LHCN-M2 (cell line): ENCODE results near the gene CLPX. TPM values are rescaled to one million over a fixed set of nuclear protein-coding genes. Genes with fewer than 3 reads are reported as not detected.
"Not testable (repeated sequence)": the region's sequence is repeated elsewhere in the genome, so short reads cannot be mapped to it uniquely, and the experiment has no call there.

Experiments
- DNase-seq: peaks from one replicate; pipeline ENCODE4 v3.0.0-alpha.2; 2012; ENCODE audit warnings: low read depth
- total RNA-seq: library from RNA; depleted of rRNA; stranded (reverse); fragments of >200 nt; gene quantifications from 2 replicates; pipeline ENCODE4 v1.2.3, GENCODE V29; 2014

CLPX gene
- total RNA-seq, 1 experiment from 2014 or later: 30.7 TPM

DNA sequence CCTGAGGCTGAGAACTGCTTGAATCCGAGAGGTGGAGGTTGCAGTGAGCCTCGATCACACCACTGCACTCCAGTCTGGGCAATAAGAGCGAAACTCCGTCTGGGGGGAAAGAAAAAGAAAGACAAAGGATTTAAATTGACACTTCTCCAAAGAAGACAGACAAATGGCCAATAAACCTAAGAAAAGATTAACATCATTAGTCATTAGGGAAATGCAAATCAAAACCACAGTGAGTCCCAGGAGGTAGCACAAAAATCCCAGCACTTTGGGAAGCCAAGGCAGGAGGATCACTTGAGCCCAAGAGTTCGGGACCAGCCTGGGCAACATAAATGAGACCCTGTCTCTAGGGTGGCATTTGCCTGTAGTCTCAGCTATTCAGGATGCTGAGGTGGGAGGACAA, 12.6 kb downstream of the CLPX start:
- DNase-seq: no peak

- no peak for DNase-seq
These were observed 13.7 kb downstream of the CLPX start for GRCh38 chr15:65171428-65171827.

DNA sequence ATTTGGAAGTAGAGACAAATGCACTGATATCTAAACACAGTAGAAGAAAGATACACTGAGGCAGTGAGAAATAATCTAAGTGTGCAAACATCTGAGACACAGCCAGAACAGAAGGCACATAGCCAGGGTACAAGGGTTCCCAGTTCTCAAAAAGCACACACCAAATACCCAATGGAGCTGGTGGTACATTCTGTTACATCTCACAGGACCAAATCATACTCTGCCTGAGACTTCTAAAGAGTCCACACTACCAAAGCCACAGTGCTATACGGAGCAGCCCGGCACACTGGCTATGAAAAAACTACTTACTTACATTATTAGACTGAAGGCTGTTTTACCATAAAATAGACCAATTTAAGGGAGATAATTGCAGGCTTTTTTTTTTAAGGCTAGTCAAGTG, 19.3 kb downstream of the CLPX start:
- DNase-seq: no peak

- no peak for DNase-seq
These were observed 21.0 kb downstream of the CLPX start for GRCh38 chr15:65164139-65164538.

GRCh38 chr15:65163041-65163440, 22.1 kb downstream of the CLPX start:
- no peak for DNase-seq

- DNase-seq: no peak
These were observed 28.4 kb downstream of the CLPX start for GRCh38 chr15:65156692-65157091.

- DNase-seq: no peak
These were observed 30.4 kb downstream of the CLPX start for GRCh38 chr15:65154720-65155119.

GRCh38 chr15:65147902-65148301, 37.2 kb downstream of the CLPX start:
- DNase-seq: no peak

GRCh38 chr15:65146438-65146837, 38.7 kb downstream of the CLPX start:
- DNase-seq: peak; percentile 30

GRCh38 chr15:65138631-65139030, 46.5 kb downstream of the CLPX start:
- DNase-seq: not testable (repeated sequence)

DNA sequence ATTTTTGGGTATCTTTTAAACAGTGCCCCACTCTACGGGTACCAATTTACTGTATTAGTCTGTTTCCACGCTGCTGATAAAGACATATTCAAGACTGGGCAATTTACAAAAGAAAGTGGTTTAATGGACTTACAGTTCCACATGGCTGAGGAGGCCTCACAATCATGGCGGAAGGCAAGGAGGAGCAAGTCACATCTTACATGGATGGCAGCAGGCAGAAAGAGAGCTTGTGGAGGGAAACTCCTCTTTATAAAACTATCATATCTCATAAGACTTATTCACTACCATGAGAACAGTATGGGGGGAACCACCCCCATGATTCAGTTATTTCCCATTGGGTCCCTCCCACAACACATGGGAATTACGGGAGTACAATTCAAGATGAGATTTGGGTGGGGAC, 47.2 kb downstream of the CLPX start:
- not testable (repeated sequence) for DNase-seq

GRCh38 chr15:65137089-65137488, 48.1 kb downstream of the CLPX start:
- DNase-seq: not testable (repeated sequence)

DNA sequence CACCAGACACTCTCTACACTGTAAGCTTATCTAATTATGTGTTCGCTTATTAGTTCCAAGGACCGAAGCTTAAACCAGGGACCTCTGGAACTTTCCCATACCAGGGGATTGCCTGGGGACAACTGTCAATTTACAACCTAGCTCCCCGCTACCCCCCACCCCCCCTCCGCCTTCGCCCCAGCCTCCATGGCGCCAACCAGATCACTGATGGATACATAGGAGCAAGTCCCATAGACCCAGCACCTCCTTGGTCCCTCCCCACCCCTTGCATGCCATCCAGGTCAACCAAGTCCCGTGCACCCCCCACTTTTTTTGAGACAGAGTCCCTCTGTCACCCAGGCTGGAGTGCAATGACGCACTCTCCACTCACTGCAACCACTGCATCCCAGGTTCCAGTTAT, 50.6 kb downstream of the CLPX start:
- no peak for DNase-seq

DNA sequence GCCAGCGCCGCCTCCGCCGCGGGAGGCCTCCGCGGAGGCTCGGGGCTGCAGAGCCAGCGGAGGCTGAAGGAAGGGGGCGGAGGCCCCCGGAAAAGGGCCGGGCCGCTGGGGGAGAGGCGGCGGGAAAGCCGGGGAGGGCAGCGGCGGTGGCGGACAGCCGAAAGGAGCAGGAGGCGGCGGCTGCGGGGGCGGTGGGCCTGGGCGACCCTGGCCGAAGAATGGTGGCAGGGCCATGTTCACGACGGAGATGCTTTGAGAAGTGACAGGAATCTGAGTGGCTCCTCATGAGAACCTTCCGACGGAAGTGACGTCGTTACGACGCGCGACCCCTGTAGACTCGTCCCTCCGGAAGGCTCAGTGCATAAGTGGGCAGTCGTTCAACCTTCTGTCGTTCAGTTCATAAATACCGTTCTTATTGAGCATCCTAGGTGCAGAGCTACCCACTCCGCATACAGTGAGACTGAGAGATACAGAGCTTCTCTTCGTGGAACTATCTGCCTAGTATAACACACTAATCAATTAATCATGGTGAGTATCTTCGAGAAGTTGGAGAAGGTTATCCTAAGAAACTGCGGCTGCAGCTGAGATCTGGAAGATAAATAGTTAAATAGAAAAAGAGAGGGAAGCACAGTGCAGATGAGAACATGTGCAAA, 51.5 kb downstream of the CLPX start, which contains the start of gene PDCD7:
Gene PDCD7 (minus strand): TSS at position 261 of the 653 bp plus-strand sequence. CDS start 27 bp downstream, at position 234.
- peak; percentile 89 for DNase-seq

- DNase-seq: peak; percentile 50
These were observed 52.1 kb downstream of the CLPX start for GRCh38 chr15:65132878-65133547.

DNA sequence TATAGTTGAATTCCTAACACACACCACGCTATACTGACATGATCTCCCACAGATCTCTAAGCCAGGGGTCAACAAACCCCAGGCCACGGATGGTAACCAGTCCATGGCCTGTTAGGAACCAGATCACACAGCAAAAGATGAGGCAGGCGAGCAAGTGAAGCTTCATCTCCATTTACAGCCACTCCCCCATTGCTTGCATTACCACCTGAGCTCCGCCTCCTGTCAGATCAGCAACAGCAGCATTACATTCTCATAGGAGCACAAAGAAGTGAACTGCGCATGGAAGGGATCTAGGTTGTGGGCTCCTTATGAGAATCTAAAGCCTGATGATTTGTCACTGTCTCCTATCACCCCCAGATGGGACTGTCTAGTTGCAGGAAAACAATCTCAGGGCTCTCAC, 54.2 kb downstream of the CLPX start:
- no peak for DNase-seq

DNA sequence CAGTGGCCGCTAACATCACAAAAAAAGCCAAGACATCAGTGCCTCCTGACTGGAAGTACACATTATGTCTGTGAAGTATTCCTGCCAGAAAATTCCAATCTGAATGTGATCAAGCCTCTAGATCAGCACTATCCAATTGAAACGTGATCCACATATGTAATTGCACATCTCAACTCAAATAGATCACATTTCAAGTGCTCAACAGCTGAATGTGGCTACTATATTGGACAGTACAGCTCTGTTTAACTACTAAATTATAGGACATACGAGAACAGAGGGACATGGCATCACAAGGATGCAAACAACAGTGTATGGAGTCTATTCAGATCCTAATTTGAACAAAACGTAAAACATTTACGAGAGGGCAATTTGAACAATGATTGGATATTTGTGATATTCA, 69.6 kb downstream of the CLPX start:
- DNase-seq: peak; percentile 31

DNA sequence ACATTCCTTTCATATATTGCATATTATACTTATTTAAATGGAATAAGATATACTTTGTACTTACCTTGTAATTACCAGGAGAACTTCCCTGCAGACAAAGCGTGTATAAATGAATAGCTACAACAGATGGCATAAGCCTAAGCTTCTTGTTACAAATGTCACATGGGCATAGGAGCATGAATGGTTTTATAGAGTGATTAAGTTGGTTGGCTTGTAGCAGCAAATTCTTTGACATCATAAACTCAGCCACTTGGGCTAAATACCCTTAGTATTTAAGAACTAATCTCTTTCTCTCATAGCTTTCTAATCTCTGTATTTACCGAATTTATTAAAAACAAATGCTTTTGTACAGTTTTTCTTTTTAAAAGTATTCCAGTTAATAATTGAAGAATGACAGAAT, 70.1 kb downstream of the CLPX start, which contains the start of gene UBAP1L:
Gene UBAP1L (minus strand): TSS at position 115 of the 400 bp plus-strand sequence. CDS start 8,985 bp downstream, outside the sequence.
- DNase-seq: peak; percentile 14

DNA sequence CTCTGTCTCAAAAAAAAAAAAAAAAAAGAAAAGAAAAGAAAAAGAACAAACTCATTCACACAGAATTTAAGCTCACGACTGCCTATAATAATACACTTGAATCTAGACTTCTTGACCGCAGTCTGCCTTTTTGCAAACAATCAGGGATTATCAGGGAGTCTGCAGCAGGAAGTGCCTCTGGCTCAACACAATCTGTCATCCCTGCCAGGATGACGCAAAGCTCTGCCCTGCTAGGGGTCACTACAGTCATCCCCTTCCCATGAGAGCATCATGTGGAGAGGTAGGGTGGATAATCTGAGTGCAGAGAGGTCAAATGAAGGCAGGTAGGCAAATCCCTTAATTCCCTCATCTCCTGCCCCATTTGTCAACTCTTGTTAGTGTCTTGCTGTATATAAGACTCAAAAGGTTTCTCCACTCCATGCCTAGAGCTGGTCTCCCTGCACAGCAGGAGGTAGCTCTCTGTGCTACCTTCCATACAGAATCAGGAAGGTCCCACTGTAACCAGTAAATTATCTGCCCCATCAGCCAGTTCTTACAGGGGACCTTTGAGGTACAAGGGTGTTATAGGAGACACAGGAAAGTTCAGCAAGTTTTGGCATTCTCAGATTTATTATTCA, 74.4 kb downstream of the CLPX start:
- DNase-seq: no peak

GRCh38 chr15:65106011-65106590, 79.0 kb downstream of the CLPX start:
- no peak for DNase-seq

- DNase-seq: no peak
These were observed 80.1 kb downstream of the CLPX start for GRCh38 chr15:65105038-65105437.

- DNase-seq: no peak
These were observed 82.2 kb downstream of the CLPX start for GRCh38 chr15:65102912-65103311.
